HG03064 (cell line): ENCODE measurements around the gene KCNK17.

Experiments
- ATAC-seq: cut with Tn5 transposase; IDR thresholded peaks from one replicate; pipeline ENCODE4 v1.9.1; 2021; ENCODE audit warnings: low read depth; ENCODE audit not compliant: unreplicated experiment

KCNK17 gene

GRCh38 chr6:39274471-39274870 is 39.7 kb downstream of the KCNK17 start:
- no peak for ATAC-seq

GRCh38 chr6:39273406-39273821 is 40.8 kb downstream of the KCNK17 start:
- no peak for ATAC-seq

- no peak for ATAC-seq
These were observed 44.3 kb downstream of the KCNK17 start for GRCh38 chr6:39269961-39270360.

DNA sequence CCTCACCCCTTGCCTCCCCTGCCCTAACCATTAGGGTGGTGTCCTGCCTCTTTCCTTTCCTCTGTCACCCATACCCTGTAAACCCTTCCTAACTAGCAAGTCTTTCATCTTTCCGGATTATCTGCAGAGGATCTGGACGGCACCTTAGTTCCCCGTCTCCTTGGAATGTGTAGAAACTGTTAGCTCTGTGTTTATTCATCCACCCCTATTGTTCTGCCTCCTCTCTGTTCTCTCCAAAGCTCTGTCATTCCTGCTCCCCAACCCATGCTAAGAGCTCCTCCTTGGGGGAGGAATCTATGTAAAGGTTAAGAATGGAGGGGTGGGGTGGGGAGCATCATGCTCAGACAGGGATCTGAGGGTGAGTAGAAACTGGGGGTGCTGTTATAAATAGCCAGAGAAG is 45.5 kb downstream of the KCNK17 start:
- no peak for ATAC-seq

DNA sequence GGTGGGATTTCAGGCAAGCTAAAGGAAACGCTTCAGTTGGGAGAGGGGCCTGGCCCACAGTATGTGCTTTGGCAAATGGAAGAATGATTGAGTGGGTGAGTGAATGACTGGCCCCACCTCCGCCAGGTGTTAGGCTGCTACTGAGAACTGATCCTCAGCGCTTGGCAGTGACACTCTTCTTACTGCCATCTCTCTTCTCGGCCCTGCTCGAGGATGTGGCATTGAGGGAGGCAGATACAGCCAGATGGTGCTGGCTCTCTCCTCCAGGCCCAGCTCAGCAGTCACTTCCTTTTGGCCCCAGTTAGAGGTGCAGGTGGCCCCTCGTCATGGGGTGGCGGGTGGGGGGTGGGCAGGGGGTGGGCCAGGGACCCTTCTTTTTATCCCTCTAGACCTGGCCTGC is 46.0 kb downstream of the KCNK17 start:
- no peak for ATAC-seq

DNA sequence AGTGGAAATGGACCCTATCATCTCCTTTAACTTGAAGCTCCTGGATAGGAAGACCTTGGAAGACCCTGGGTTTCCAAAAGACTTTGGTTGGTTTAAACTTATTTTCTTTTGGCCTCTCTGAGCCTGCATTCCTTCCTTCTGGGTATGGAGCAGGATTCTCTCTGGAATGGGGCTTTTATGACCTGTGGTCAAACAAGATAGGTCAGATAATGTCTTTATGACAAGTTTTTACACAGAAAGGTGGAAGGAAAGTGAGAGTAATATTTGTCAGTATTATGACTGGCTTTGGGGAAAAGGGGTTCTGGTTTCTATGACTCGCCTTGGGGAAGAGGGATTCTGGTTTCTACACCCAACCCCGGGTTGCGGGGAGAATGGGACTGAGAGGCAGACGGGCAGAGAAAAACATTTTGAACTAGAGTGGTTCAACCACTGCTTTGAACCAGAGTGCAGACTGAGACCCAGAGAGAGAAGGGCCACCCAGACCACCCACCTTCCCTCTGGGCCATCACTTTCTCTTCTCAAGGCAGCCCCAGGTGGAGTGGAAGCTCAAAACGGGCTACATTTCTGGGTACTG is 47.4 kb downstream of the KCNK17 start:
- no peak for ATAC-seq

DNA sequence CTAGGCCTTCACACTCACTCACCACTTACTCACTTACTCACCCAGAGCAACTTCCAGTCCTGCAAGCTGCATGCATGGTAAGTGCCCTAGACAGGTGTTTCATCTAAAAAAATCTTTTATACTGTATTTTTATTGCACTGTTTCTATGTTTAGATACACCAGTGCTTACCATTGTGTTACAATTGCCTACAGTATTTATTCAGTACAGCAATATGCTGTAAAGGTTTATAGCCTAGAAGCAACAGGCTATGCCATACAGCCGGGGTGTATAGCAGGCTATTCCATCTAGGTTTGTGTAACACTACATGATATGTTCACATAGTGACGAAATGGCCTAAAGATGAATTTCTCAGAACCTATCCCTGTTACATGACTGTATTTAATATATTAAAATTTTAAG is 47.8 kb downstream of the KCNK17 start:
- ATAC-seq: no peak

GRCh38 chr6:39263303-39264037 is 50.7 kb downstream of the KCNK17 start:
- no peak for ATAC-seq

GRCh38 chr6:39261751-39262150 is 52.5 kb downstream of the KCNK17 start:
- no peak for ATAC-seq

DNA sequence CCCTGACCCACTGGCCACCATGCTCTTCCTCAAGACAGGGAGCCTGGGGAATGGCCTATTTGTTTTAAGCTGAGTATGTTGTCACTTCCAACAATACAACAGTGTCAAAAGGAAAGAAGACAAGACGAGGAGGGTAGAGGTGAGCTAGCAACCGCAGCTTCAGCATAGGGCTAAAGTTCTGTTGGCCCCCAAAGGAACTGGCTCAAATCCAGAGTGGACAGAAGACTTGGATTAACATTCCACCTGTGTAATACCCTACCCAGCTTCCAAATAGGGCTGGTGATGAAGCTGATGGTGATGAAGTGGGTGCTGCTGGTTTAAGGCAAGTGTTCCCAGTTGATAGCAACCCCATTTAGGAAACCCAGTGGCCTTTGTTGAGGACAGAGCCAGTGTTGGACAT is 53.3 kb downstream of the KCNK17 start:
- no peak for ATAC-seq

DNA sequence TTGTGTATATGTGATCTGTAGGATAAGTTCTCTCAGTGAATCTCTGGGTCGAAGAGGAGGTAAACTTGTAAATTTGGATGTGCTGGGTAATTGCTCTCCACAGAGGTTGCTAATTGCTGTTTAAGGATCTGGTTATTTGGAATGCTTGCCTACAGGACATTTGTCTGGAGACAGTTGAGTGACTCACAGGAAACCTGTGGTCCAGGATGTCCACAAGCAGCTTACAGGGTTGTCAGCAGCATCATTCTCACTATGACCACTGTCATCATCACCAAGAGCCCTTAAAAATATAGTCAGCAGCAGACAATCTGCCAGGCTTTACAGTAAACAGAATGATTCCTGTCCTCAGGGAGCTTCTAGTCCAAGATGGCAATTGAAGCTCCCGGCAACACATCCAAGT is 53.8 kb downstream of the KCNK17 start:
- no peak for ATAC-seq

GRCh38 chr6:39256294-39256940 is 57.8 kb downstream of the KCNK17 start:
- ATAC-seq: no peak

- no peak for ATAC-seq
These were observed 59.2 kb downstream of the KCNK17 start for GRCh38 chr6:39254999-39255535.

DNA sequence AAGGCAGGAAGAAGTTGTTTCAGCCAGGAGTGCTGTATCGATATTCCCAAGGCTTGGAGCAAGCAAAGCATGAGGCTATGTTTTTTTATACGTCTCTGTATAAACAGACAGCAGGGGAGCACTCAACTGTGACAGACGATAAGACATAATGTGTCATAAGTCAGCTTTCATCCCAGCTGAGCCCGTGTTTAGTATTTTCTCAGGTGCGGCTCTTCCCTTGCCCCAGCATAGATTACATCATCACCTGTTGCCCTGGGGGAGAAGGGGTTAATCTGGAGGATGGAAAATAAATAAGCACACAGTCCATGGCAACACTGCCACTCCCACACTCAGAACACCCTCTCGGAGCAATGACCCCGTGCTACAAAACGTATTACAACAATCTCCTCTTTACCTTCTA is 62.8 kb downstream of the KCNK17 start:
- ATAC-seq: no peak

- no peak for ATAC-seq
These were observed 63.7 kb downstream of the KCNK17 start for GRCh38 chr6:39250507-39250906.

- no peak for ATAC-seq
These were observed 64.9 kb downstream of the KCNK17 start for GRCh38 chr6:39249278-39249677.
